Measurements from ENCODE around the gene GLCE. TPM values are rescaled to one million over a fixed set of nuclear protein-coding genes. Genes with fewer than 3 reads are reported as not detected.
"Not testable (repeated sequence)": the region's sequence is repeated elsewhere in the genome, so short reads cannot be mapped to it uniquely, and the experiment has no call there.

GLCE gene
- total RNA-seq, 4 donors from 2014 or later: 5.9 to 18.8 (median 10.2) TPM

DNA sequence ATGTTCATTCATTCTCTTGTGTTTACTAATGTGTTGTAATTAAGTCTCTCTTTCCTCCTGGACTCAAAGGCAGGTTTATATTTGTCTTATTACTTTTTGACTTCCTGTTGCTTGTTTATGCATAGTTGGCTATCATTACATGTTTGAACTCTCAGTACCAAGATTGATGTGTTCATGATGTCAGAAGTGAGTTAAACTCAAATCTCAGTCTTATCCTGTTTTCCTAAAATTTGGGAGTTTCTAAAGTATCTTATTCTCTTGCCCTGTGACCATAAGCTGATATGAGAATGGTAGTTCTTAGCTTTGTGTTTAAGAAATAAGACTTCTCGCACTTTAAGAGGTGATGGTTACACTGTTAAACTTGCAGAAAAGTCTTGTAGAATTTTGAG is 5.2 kb downstream of the GLCE start:
- Histone ChIP-seq H3K27me3 (no peaks in the 10 kb centered on the region), H3K36me3 (no peaks in the 10 kb centered on the region), H3K9me3 (no peaks in the 10 kb centered on the region), H3K4me1 (peaks cover 0 to 11% (median 0%) of the 10 kb centered on the region in 3 donors), H3K27ac (no peak overlapping the region), H3K4me3 (no peak overlapping the region)
- 100% methylated on average over 1 of the region's 1 CpG for whole genome bisulfite sequencing, 2 donors (ENCODE audit: low coverage in 1 of 2)
- TF ChIP-seq POLR2AphosphoS5 (IDR thresholded peaks at IDR 0.05) (no peak), EP300 (IDR thresholded peaks at IDR 0.05) (no peak), POLR2A (IDR thresholded peaks at IDR 0.05) (no peak)
- TF ChIP-seq, protein P1, sequence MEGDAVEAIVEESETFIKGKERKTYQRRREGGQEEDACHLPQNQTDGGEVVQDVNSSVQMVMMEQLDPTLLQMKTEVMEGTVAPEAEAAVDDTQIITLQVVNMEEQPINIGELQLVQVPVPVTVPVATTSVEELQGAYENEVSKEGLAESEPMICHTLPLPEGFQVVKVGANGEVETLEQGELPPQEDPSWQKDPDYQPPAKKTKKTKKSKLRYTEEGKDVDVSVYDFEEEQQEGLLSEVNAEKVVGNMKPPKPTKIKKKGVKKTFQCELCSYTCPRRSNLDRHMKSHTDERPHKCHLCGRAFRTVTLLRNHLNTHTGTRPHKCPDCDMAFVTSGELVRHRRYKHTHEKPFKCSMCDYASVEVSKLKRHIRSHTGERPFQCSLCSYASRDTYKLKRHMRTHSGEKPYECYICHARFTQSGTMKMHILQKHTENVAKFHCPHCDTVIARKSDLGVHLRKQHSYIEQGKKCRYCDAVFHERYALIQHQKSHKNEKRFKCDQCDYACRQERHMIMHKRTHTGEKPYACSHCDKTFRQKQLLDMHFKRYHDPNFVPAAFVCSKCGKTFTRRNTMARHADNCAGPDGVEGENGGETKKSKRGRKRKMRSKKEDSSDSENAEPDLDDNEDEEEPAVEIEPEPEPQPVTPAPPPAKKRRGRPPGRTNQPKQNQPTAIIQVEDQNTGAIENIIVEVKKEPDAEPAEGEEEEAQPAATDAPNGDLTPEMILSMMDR (IDR thresholded peaks at IDR 0.05): no peak
- ATAC-seq: no peak

DNA sequence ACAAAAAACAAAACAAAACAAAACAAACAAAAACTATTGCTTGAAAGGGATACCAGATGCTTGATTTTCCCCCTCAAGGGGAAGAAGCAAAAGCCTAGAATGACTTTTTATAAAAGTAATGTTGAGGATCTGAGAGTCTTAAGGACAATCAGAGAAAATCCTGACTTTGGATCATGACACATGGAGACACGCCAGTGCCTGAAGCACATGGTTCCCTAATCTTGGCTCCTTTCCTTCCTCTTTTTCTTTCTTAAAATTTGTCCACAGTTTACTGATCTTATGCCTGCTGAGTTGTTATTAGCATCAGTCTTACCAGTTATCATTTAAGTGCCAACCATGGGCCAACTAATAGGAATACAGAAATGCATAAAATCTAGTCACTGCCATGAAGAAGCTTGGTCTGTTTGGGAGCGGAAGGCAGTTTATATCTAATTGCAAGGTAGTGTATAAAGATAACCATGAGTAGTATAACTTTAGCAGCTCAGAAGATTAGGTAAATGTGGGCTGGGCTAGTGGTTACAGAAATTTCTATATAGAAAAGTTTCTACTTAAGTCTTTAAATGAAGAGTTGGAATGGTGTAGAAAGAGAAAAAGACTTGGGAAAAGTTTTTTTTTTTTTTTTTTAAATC is 6.9 kb downstream of the GLCE start:
- 80 to 86% methylated on average over 1 to 2 of the region's 2 CpGs for WGBS, 2 donors (ENCODE audit: low coverage in 1 of 2)
- H3K4me1 ChIP-seq: peaks cover 0 to 2% (median 0%) of the 10 kb centered on the region in 3 donors
- H3K27ac ChIP-seq: no peak overlapping the region
- no peak overlapping the region for H3K4me3 ChIP-seq
- no peaks in the 10 kb centered on the region for H3K27me3 ChIP-seq
- ATAC-seq: no peak
- no peaks in the 10 kb centered on the region for H3K9me3 ChIP-seq
- no peak for TF ChIP-seq EP300 (IDR thresholded peaks at IDR 0.05)
- TF ChIP-seq POLR2A (IDR thresholded peaks at IDR 0.05): no peak
- TF ChIP-seq, protein P1 (IDR thresholded peaks at IDR 0.05): no peak
- TF ChIP-seq POLR2AphosphoS5 (IDR thresholded peaks at IDR 0.05): no peak
- H3K36me3 ChIP-seq: no peaks in the 10 kb centered on the region

DNA sequence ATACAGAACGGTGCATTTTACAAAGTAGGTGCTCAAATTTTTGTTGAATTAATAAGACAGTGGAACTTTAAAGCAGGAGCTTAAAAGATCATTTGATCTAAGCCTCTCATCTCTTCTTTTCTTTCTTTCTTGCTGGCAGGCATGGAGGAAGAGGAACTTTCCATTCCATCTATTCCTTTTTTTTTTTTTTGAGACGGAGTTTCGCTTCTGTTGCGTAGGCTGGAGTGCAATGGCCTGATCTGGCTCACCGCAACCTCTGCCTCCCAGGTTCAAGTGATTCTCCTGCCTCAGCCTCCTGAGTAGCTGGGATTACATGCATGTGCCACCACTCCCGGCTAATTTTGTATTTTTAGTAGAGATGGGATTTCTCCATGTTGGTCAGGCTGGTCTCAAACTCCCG is 7.9 kb downstream of the GLCE start:
- not testable (repeated sequence) for H3K27me3 ChIP-seq, H3K4me3 ChIP-seq, ATAC-seq, H3K27ac ChIP-seq, H3K4me1 ChIP-seq, H3K9me3 ChIP-seq, H3K36me3 ChIP-seq
- WGBS, 2 donors (ENCODE audit: low coverage in 1 of 2): 81 to 89% methylated on average over 2 to 7 of the region's 7 CpGs

DNA sequence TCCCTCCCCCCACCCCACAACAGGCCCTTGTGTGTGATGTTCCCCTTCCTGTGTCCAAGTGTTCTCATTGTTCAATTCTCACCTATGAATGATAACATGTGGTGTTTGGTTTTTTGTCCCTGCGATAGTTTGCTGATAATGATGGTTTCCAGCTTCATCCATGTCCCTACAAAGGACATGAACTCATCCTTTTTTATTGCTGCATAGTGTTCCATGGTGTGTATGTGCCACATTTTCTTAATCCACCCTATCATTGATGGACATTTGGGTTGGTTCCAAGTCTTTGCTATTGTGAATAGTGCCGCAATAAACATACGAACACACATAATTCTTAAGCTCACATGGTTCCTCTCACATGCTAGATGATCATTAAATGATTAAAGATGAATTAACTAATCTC is 9.1 kb downstream of the GLCE start:
- not testable (repeated sequence) for H3K4me1 ChIP-seq, H3K27me3 ChIP-seq, H3K27ac ChIP-seq, H3K4me3 ChIP-seq, ATAC-seq, H3K9me3 ChIP-seq, H3K36me3 ChIP-seq
- WGBS, 2 donors (ENCODE audit: low coverage in 1 of 2): 93 to 98% methylated on average over 2 to 3 of the region's 3 CpGs

DNA sequence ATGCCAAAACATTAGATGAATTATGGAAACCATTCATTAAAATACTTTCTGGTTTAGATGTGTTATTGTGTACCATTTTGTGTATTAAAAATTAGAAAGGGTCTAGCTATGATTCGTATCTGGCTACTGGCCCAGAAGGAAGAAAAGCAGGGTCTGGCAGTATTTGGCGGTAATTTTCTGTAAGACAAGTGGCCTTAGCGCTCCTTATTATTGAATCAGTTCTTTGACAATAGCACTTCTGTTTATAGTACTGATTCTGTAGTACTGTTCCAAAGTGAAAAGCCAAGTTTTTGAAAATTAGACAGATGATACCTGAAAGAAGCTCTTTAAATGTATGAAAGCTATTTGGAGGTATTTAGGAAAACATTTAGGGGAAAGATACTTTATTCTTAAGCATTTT is 10.2 kb downstream of the GLCE start:
- H3K4me1 ChIP-seq: no peaks in the 10 kb centered on the region
- H3K4me3 ChIP-seq: no peak overlapping the region
- H3K9me3 ChIP-seq: no peaks in the 10 kb centered on the region
- H3K36me3 ChIP-seq: no peaks in the 10 kb centered on the region
- no peak overlapping the region for H3K27ac ChIP-seq
- no peak for TF ChIP-seq EP300 (IDR thresholded peaks at IDR 0.05)
- TF ChIP-seq POLR2AphosphoS5 (IDR thresholded peaks at IDR 0.05): no peak
- TF ChIP-seq, protein P1 (IDR thresholded peaks at IDR 0.05): no peak
- no peak for TF ChIP-seq POLR2A (IDR thresholded peaks at IDR 0.05)
- WGBS, 2 donors (ENCODE audit: low coverage in 1 of 2): 62 to 78% methylated on average over 3 of the region's 3 CpGs
- ATAC-seq: no peak
- H3K27me3 ChIP-seq: no peaks in the 10 kb centered on the region

DNA sequence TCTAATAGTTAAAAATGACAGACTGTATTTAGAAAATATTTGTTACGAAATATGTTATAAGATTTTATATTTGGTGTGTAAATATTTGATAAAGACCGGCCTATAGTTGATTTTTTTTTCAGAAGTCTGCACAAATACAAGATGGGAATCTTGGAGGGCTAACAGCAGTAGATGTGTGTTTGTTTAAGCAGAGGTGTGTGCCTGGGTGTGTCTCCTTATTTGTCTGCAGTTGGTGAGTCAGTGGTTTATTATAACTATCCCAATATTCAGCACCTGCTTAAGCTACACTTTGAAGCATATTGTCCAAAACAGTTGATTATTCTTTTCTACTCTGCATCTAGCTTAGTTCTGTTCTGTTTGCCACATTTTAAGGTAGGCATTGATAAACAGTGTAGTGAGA is 12.4 kb downstream of the GLCE start:
- H3K36me3 ChIP-seq: no peaks in the 10 kb centered on the region
- H3K9me3 ChIP-seq: no peaks in the 10 kb centered on the region
- H3K4me1 ChIP-seq: no peaks in the 10 kb centered on the region
- no peak overlapping the region for H3K4me3 ChIP-seq
- H3K27ac ChIP-seq: no peak overlapping the region
- no peak for ATAC-seq
- WGBS, 2 donors (ENCODE audit: low coverage in 1 of 2): 94 to 97% methylated on average over 2 of the region's 2 CpGs
- H3K27me3 ChIP-seq: no peaks in the 10 kb centered on the region
- TF ChIP-seq POLR2A (IDR thresholded peaks at IDR 0.05): no peak
- TF ChIP-seq, protein P1 (IDR thresholded peaks at IDR 0.05): no peak
- TF ChIP-seq EP300 (IDR thresholded peaks at IDR 0.05): no peak
- no peak for TF ChIP-seq POLR2AphosphoS5 (IDR thresholded peaks at IDR 0.05)
